ENCODE data around the gene RAB21.

The RAB21 gene

DNA sequence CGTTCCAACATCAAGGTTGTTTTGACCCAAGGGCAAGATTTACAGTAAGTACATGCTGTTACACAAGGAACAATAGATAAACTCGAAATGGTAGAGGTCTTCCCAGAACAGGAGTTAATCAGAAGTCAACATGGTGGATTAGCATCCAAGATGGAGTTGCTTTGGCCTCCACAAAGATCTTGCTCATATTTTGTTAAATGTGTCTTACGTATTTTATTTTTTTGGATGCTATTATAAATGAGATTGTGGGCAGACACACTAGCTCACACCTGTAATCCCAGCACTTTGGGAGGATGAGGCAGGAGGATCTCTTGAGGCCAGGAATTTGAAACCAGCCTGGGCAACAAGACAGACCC, 22.3 kb upstream of the RAB21 start:
- H3K4me3 ChIP-seq (ENCODE audit: low read depth, low read length) = no peak overlapping the region
- no peak for DNase-seq (ENCODE audit: low read depth)
- TF ChIP-seq CTCF (IDR thresholded peaks at IDR 0.05; ENCODE audit: insufficient read depth, low read depth, low read length, missing control alignments) = no peak

GRCh38 chr12:71737197-71737596, 17.5 kb upstream of the RAB21 start:
- H3K4me3 ChIP-seq (ENCODE audit: low read depth, low read length) = no peak overlapping the region
- no peak for DNase-seq (ENCODE audit: low read depth)
- no peak for TF ChIP-seq CTCF (IDR thresholded peaks at IDR 0.05; ENCODE audit: insufficient read depth, low read depth, low read length, missing control alignments)

DNA sequence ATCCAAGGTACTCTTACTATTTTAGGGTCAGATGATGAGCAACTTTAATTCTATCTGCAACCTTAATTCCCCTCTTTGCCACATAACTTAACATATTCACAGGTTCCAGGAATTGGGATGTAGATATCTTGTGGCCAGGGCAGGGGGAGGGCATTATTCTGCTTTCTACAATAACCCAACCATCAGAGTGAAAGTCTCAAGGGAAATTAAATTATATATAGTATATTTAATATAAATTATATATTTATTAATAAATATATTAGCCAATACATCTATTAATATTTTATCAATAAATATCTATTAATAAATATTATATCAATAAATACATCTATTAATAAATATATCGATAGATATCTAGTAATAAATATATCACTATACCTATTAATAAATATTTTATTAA, 11.7 kb upstream of the RAB21 start:
- H3K4me3 ChIP-seq (ENCODE audit: low read depth, low read length) = no peak overlapping the region
- TF ChIP-seq CTCF (IDR thresholded peaks at IDR 0.05; ENCODE audit: insufficient read depth, low read depth, low read length, missing control alignments) = no peak
- no peak for DNase-seq (ENCODE audit: low read depth)

DNA sequence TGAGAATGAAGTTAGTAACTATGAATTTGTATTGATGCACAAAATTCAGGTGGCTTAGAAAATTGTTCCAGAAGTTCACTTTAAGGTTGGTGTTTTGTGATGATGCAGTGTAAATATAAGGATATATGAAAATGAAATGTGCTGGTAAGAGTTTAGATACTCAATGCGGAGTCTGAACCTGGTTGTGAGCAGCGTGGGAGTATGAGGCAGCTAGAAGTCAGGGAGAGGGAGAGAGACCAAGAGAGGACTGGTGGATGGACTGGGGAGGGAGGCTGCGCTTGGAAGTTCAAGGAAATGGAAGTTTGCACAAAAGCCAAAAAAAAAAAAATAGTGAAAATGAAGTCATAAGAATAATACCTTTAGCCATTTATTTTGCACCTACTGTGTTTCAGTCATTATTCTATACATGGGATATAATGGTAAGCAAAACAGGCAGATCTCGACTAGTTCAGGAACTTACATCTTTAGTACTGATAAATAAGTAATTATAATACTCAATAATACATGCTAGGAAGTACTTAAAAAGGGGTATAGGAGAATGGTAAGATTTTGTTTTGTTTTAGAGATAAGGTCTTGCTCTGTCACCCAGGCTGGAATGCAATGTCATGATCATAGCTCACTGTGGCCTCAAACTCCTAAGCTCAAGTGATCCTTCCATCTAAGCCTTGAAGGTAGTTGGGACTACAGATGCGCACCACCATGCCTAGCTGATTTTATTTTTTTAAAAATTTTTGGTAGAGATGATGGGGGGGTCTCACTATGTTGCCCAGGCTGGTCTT, 10.0 kb upstream of the RAB21 start:
- H3K4me3 ChIP-seq (ENCODE audit: low read depth, low read length) = no peak overlapping the region
- no peak for DNase-seq (ENCODE audit: low read depth)
- TF ChIP-seq CTCF (IDR thresholded peaks at IDR 0.05; ENCODE audit: insufficient read depth, low read depth, low read length, missing control alignments) = no peak

DNA sequence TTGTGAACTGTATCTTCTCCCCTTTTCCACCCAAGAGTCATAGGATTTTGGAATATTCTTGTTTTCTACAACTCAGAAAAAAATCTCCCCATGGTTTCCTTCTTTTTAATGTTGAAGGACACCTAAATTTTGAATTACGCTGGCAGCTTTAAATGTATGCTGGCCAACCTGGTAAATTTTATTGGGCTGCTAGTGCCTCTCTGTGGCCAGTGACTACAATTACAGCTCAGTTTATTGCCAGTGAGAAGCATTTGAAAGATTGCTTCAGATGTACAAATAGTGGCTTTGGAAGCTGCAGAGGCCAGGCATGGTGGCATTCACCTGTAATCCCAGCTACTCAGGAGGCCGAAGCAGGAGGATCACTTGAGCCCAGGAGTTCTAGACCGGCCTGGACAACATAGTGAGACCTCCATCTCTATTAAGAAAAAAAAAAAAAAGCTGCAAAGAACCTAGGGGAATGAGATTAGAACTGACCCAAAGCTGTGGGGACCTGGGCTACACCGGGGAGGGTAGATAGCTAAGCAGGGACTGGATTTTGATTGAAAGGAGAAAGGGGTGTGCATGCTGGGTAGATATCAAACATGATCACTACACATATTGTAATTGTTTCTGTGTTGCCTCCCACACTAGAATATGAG, 7.6 kb upstream of the RAB21 start:
- TF ChIP-seq CTCF (IDR thresholded peaks at IDR 0.05; ENCODE audit: insufficient read depth, low read depth, low read length, missing control alignments) = peak; percentile 62
- H3K4me3 ChIP-seq (ENCODE audit: low read depth, low read length) = no peak overlapping the region
- DNase-seq (ENCODE audit: low read depth) = peak; percentile 80

- no peak overlapping the region for H3K4me3 ChIP-seq (ENCODE audit: low read depth, low read length)
- no peak for TF ChIP-seq CTCF (IDR thresholded peaks at IDR 0.05; ENCODE audit: insufficient read depth, low read depth, low read length, missing control alignments)
- no peak for DNase-seq (ENCODE audit: low read depth)
These were observed 6.4 kb upstream of the RAB21 start for GRCh38 chr12:71748081-71748850.

Data from GM12865 (cell line).